ENCODE measurements around the gene CSNK1D.
A peak's percentile ranks its signal among the peaks of the same experiment; 100 is the strongest.

CSNK1D gene

DNA sequence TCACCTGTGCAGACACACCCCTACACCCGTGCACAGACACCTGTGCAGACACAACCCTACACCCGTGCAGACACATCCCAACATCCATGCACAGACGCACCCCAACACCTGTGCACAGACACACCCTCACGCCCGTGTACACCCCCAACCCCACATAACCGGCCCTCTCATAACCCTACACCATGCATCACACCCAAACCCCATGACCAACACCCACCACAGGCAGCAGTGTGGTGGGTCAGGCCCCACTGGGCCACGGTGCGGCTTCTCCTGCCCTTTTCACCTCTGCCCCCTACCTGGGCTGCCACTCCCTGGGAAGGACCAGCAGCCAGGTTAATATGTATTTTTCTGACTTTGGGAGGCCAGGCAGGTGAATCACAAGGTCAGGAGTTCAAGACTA is 48.8 kb downstream of the CSNK1D start:
- no peak overlapping the region for H3K9ac ChIP-seq (ENCODE audit: low read length)
- H3K4me3 ChIP-seq (ENCODE audit: low read length), result no peak overlapping the region
- no peaks in the 10 kb centered on the region for H3K27me3 ChIP-seq (replicated peaks; ENCODE audit: control insufficient read depth, insufficient read depth, low read length)
- no peak for DNase-seq (ENCODE audit: low read depth)
- H3K9me3 ChIP-seq (ENCODE audit: control insufficient read depth, low read length), result no peaks in the 10 kb centered on the region
- peaks cover under 1% of the 10 kb centered on the region for H3K4me1 ChIP-seq (ENCODE audit: control insufficient read depth, insufficient read depth, low read length)
- H3K36me3 ChIP-seq (ENCODE audit: control insufficient read depth, insufficient read depth, low read length, severe bottlenecking), result no peaks in the 10 kb centered on the region

DNA sequence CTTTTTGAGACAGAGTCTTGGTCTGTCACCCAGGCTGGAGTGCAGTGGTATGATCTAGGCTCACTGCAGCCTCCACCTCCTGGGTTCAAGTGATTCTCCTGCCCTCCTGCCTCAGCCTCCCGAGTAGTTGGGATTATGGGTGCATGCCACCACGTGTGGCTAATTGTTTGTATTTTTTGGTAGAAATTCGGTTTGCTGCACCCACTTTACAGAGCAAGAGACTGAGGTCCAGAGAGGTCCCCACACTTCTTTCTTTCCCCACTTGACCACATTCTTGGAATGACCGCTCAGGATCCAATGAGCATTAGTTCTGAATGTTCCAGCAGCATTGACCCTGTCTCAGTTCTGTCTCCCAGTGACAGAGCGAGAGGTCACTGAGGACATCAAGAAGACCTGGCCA is 50.0 kb downstream of the CSNK1D start:
- DNase-seq (ENCODE audit: low read depth), result no peak
- Histone ChIP-seq H3K27me3 (replicated peaks; ENCODE audit: control insufficient read depth, insufficient read depth, low read length) (no peaks in the 10 kb centered on the region), H3K9me3 (ENCODE audit: control insufficient read depth, low read length) (no peaks in the 10 kb centered on the region)

DNA sequence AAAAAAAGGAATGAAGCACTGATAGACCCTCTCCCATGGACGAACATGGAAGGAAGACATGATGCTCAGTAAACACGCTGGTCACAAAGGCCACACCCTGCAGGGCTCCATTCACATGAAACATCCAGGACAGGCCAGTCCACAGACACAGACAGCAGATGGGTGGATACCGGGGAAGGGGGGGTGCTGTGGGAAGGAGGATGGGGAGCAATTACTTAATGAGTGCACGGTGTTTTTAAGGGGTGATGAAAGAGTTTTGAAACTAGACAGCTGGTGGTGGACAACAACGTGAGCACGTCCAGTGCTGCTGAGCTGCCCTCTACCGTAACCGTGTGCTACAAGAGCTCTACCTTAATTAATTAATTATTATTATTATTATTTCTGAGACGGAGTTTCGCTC is 50.7 kb downstream of the CSNK1D start:
- H3K9ac ChIP-seq (ENCODE audit: low read length), result no peak overlapping the region
- H3K4me3 ChIP-seq (ENCODE audit: low read length), result no peak overlapping the region
- H3K9me3 ChIP-seq (ENCODE audit: control insufficient read depth, low read length), result no peaks in the 10 kb centered on the region
- H3K4me1 ChIP-seq (ENCODE audit: control insufficient read depth, insufficient read depth, low read length), result peaks cover 2% of the 10 kb centered on the region
- H3K27me3 ChIP-seq (replicated peaks; ENCODE audit: control insufficient read depth, insufficient read depth, low read length), result no peaks in the 10 kb centered on the region
- no peak for DNase-seq (ENCODE audit: low read depth)
- no peaks in the 10 kb centered on the region for H3K36me3 ChIP-seq (ENCODE audit: control insufficient read depth, insufficient read depth, low read length, severe bottlenecking)

More for the DNA sequence above, 50.0 kb downstream of the CSNK1D start:
- Histone ChIP-seq H3K36me3 (ENCODE audit: control insufficient read depth, insufficient read depth, low read length, severe bottlenecking) (no peaks in the 10 kb centered on the region), H3K4me3 (ENCODE audit: low read length) (no peak overlapping the region), H3K4me1 (ENCODE audit: control insufficient read depth, insufficient read depth, low read length) (no peaks in the 10 kb centered on the region), H3K9ac (ENCODE audit: low read length) (no peak overlapping the region)

DNA sequence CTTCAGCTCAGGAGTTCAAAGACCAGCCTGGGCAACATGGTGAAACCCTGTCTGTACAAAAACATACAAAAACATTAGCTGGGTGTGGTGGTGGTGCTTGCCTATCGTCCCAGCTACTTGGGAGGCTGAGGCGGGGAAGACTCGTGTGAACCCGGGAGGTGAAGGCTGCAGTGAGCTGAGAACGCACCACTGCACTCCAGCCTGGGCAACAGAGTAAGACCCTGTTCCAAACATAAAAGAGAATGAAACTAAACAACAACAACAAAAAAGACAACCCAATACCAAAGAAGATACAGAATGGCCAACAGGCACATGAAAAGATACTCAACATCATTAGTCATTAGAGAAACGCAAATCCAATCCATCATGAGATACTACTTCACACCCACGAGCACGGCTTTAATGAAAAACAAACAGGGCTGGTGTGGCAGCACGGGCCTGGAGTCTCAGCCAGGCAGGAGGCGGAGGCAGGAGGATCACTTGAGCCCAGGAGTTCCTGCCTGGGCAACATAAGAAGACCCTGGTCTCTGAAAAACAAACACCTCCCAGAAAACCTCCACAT is 52.1 kb downstream of the CSNK1D start:
- Histone ChIP-seq H3K4me1 (ENCODE audit: control insufficient read depth, insufficient read depth, low read length) (peaks cover 14% of the 10 kb centered on the region), H3K36me3 (ENCODE audit: control insufficient read depth, insufficient read depth, low read length, severe bottlenecking) (no peaks in the 10 kb centered on the region), H3K27me3 (replicated peaks; ENCODE audit: control insufficient read depth, insufficient read depth, low read length) (no peaks in the 10 kb centered on the region), H3K4me3 (ENCODE audit: low read length) (no peak overlapping the region), H3K9me3 (ENCODE audit: control insufficient read depth, low read length) (no peaks in the 10 kb centered on the region), H3K9ac (ENCODE audit: low read length) (no peak overlapping the region)
- DNase-seq (ENCODE audit: low read depth), result no peak

DNA sequence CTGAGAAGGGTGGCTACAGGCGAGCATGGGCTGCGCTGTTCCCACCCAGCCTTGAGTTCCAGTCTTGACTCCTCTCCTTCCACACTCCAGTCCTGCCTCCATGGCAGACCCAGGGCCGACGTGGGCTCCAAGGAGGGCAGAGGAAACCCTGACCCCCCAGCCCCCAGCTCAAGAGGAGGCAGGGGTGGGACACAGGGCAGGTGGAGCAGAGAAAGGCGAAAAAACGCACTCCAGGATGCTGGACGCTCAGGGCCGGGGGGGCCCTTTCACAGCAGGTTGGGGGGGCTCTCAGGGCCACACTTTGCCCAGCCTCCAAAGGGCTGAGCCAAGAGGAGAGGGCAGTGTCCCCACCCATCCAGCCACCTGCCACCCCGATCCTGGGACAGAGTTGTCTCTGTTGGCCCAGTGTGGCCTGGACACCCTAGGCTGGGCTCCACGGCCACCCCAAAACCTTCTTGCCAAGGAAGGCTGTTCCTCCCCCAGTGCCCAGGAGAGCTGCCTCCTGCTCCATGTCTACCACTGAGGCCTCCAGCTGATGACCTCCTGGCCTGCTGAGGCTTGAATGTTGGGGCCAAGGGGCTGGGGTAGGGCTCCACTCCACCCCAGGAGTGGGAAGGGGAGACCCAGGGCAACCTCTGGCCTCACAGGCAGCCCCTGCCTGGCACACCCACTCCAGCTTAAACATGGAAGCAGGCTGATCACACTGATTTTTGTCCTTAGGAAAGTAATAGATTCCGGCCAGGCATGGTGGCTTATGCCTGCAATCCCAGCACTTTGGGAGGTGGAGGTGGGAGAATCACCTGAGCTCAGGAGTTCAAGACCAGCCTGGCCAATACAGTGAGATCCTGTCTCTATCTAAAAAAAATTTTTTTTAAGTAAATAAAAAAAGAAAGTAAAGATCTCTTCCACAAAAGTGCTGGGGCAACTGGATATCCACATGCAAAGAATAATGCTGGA is 53.5 kb downstream of the CSNK1D start:
- peaks cover 21% of the 10 kb centered on the region for H3K4me1 ChIP-seq (ENCODE audit: control insufficient read depth, insufficient read depth, low read length)
- DNase-seq (ENCODE audit: low read depth), result no peak
- no peak overlapping the region for H3K4me3 ChIP-seq (ENCODE audit: low read length)
- H3K27me3 ChIP-seq (replicated peaks; ENCODE audit: control insufficient read depth, insufficient read depth, low read length), result no peaks in the 10 kb centered on the region
- H3K36me3 ChIP-seq (ENCODE audit: control insufficient read depth, insufficient read depth, low read length, severe bottlenecking), result no peaks in the 10 kb centered on the region
- H3K9me3 ChIP-seq (ENCODE audit: control insufficient read depth, low read length), result no peaks in the 10 kb centered on the region
- no peak overlapping the region for H3K9ac ChIP-seq (ENCODE audit: low read length)

DNA sequence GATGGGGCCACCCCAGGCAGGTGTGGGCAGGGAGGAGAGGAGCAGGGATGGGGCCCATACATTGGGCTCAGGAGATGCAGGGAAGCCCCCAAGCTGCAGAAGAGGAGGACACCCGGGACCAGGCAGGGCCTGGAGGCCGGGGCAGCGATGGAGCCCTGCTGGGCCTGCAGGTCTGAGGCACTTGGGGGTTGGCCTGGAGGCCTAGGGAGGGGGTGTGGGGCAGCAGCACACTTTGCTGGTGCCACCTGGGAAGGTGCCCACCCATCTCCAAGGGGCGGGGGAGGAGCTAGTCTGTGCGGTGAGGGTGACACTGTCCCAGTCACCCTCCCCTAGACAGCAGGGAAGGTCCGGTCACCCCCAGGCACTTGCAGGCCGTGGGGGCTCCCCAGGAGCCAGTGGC is 54.4 kb downstream of the CSNK1D start:
- H3K36me3 ChIP-seq (ENCODE audit: control insufficient read depth, insufficient read depth, low read length, severe bottlenecking), result no peaks in the 10 kb centered on the region
- no peaks in the 10 kb centered on the region for H3K27me3 ChIP-seq (replicated peaks; ENCODE audit: control insufficient read depth, insufficient read depth, low read length)
- DNase-seq (ENCODE audit: low read depth), result no peak
- H3K4me3 ChIP-seq (ENCODE audit: low read length), result no peak overlapping the region
- H3K4me1 ChIP-seq (ENCODE audit: control insufficient read depth, insufficient read depth, low read length), result peaks cover 21% of the 10 kb centered on the region
- H3K9me3 ChIP-seq (ENCODE audit: control insufficient read depth, low read length), result no peaks in the 10 kb centered on the region
- no peak overlapping the region for H3K9ac ChIP-seq (ENCODE audit: low read length)

DNA sequence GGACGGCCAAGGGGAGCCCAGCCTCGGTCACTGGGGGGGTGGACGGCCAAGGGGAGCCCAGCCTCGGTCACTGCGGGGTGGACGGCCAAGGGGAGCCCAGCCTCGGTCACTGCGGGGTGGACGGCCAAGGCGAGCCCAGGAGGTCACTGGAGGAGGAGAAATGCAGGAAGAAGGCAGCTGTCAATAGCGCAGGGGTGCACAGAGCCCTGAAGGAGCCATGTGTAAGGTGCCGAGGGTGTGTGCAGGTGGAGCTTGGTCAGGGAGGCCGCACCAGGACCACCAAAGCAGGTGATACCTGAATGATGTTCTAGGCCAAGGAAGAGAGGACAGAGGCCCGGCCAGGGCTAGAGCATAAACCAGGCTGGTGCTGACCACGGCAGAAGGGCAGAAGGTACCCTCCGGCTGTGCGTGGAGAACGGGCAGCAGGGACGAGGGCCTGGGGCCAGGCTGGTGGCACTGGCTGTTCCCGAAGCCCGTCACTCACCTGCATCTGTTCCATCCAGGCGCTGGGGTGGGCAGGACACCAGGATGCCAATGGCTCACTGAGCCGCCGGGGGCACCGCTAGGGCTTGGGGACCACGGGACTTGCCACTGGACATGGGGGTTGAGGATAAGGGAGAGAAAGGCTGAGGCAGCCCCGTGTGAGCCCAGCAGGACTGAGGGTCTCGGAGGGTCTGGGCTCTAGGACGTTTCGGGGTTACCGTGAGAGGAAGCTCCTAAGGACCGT is 55.0 kb downstream of the CSNK1D start:
- peaks cover 22% of the 10 kb centered on the region for H3K4me1 ChIP-seq (ENCODE audit: control insufficient read depth, insufficient read depth, low read length)
- no peaks in the 10 kb centered on the region for H3K9me3 ChIP-seq (ENCODE audit: control insufficient read depth, low read length)
- no peak overlapping the region for H3K4me3 ChIP-seq (ENCODE audit: low read length)
- H3K9ac ChIP-seq (ENCODE audit: low read length), result no peak overlapping the region
- DNase-seq (ENCODE audit: low read depth), result no peak
- H3K27me3 ChIP-seq (replicated peaks; ENCODE audit: control insufficient read depth, insufficient read depth, low read length), result no peaks in the 10 kb centered on the region
- H3K36me3 ChIP-seq (ENCODE audit: control insufficient read depth, insufficient read depth, low read length, severe bottlenecking), result no peaks in the 10 kb centered on the region

DNA sequence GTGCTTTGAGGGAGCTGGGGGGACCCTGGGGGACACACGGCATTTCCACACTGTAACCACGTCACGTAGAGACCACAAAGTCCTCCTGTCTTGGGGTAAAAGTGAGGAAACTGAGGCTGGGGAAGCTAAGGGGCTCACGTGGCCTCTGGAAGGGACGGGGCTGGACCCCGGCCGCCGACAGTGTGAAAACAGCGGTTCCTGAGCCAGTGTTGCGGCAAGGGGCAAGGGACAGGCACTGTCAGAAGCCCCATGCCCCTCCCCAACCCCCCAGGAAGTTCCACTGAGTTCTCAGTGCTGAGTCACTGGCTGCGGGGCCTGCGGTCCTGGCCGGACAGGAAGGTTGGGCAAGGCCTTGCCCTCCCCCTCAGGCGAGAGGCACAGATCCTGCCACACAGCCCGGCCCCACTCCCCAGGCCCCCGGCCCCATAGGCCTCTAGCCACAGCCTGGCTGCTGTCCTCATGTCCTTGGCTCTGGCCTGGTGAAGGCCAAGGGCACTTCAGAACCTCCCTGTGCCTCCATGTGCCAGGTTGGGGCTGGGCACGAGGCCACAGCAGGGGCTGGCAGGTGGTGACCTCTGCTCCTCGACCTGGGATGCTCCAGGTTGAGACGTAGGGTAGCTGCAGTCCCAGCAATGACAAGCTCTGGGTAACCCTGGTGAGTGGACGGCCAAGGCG is 55.8 kb downstream of the CSNK1D start:
- Histone ChIP-seq H3K4me1 (ENCODE audit: control insufficient read depth, insufficient read depth, low read length) (peaks cover 24% of the 10 kb centered on the region), H3K4me3 (ENCODE audit: low read length) (peak overlapping the region; percentile 30), H3K9me3 (ENCODE audit: control insufficient read depth, low read length) (no peaks in the 10 kb centered on the region), H3K27me3 (replicated peaks; ENCODE audit: control insufficient read depth, insufficient read depth, low read length) (no peaks in the 10 kb centered on the region), H3K36me3 (ENCODE audit: control insufficient read depth, insufficient read depth, low read length, severe bottlenecking) (no peaks in the 10 kb centered on the region), H3K9ac (ENCODE audit: low read length) (peak overlapping the region; percentile 75)
- DNase-seq (ENCODE audit: low read depth), result peak; percentile 92

DNA sequence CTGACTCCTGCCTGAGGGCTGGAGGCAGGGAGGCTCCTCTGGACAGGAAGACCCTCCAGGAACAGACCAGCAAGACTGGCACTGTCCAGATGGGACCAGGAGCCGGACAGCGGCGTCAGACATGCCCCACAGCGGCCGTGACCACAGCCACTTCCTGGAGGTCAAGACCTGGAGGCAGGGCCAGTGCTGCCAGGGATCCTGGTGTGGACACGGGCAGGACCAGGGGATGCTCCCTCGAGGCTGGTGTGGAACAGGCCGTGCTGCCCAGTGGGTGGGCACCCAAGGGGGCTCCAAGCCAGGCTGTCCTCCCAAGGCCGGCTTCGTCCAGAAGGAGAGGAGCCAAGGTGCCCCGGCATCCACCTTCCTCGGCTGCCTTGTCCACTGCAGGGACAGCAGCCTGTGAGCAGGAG is 56.4 kb downstream of the CSNK1D start:
- H3K9ac ChIP-seq (ENCODE audit: low read length), result peak overlapping the region; percentile 75
- no peaks in the 10 kb centered on the region for H3K9me3 ChIP-seq (ENCODE audit: control insufficient read depth, low read length)
- no peaks in the 10 kb centered on the region for H3K36me3 ChIP-seq (ENCODE audit: control insufficient read depth, insufficient read depth, low read length, severe bottlenecking)
- H3K27me3 ChIP-seq (replicated peaks; ENCODE audit: control insufficient read depth, insufficient read depth, low read length), result no peaks in the 10 kb centered on the region
- H3K4me3 ChIP-seq (ENCODE audit: low read length), result peak overlapping the region; percentile 30
- no peak for DNase-seq (ENCODE audit: low read depth)
- peaks cover 24% of the 10 kb centered on the region for H3K4me1 ChIP-seq (ENCODE audit: control insufficient read depth, insufficient read depth, low read length)

DNA sequence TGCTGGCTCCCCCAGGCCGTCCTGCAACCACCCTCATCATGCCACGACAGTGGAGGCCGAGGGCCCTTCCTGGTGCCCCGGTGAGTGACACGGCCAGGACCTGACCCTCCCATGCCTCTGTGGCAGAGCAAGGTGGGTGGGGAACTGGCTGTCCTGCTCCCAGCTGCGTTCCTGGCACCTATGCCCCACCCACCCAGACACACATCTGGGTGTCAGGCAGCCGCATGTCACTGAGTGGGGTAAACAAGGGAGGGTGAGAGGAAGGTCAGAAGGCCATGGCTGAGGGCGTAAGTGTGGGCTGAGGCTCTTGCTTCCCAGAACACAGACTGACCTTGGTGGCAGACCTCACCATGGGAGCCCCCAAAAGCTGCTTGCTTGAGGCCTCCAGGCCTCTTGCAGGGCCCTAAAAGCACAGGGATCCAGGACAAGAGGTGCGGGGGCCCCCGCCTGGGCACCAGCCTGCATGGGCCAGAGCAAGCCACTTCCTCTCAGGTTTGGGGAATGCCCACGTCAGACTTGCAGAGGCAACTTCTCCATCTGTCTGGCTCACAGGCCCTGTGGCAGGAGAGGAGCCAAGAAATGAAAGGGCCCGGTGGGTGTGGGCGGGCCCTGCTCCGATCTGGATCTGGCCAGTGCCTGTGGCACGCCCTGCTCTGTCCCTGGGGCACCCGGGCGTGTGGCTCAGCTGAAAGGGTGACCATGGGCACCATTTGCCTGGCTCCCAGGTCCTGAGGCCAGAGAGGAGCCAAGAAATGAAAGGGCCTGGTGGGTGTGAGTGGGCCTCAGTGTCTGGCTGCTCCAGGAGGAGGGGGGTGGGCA is 57.0 kb downstream of the CSNK1D start:
- Histone ChIP-seq H3K9ac (ENCODE audit: low read length) (peak overlapping the region; percentile 75), H3K4me1 (ENCODE audit: control insufficient read depth, insufficient read depth, low read length) (peaks cover 30% of the 10 kb centered on the region), H3K27me3 (replicated peaks; ENCODE audit: control insufficient read depth, insufficient read depth, low read length) (no peaks in the 10 kb centered on the region), H3K9me3 (ENCODE audit: control insufficient read depth, low read length) (no peaks in the 10 kb centered on the region), H3K4me3 (ENCODE audit: low read length) (no peak overlapping the region), H3K36me3 (ENCODE audit: control insufficient read depth, insufficient read depth, low read length, severe bottlenecking) (no peaks in the 10 kb centered on the region)
- peak; percentile 85 for DNase-seq (ENCODE audit: low read depth)

All from adipocyte (in vitro differentiated cells).